KMS-11 (cell line): Measurements from ENCODE around the gene IQCE.

Experiments
- H2AFZ ChIP-seq: fragments of 200-600 bp; sonication (generic); 2 replicates; pipeline ENCODE4 v1.6.1; 2016; ENCODE audit warnings: antibody characterized with exemption, mixed run types, low read depth
- H3K27ac ChIP-seq: fragments of 200-600 bp; sonication (generic); 2 replicates; pipeline ENCODE4 v1.6.1; 2016; ENCODE audit warnings: mild to moderate bottlenecking, mixed run types
- H3K27me3 ChIP-seq: fragments of 200-600 bp; sonication (generic); 2 replicates; pipeline ENCODE4 v1.6.1; 2017; ENCODE audit warnings: mild to moderate bottlenecking, low read depth, mixed run types, moderate library complexity; ENCODE audit not compliant: insufficient read depth
- H3K36me3 ChIP-seq: fragments of 200-600 bp; sonication (generic); 2 replicates; pipeline ENCODE4 v1.6.1; 2017; ENCODE audit warnings: mild to moderate bottlenecking, mixed run types; ENCODE audit not compliant: insufficient read depth
- H3K4me1 ChIP-seq: fragments of 200-600 bp; sonication (generic); 2 replicates; pipeline ENCODE4 v1.6.1; 2016; ENCODE audit warnings: mild to moderate bottlenecking, low read depth, mixed run types; ENCODE audit not compliant: poor library complexity, severe bottlenecking
- H3K4me2 ChIP-seq: fragments of 200-600 bp; sonication (generic); 2 replicates; pipeline ENCODE4 v1.7.0; 2016; ENCODE audit warnings: mild to moderate bottlenecking, mixed run types
- H3K4me3 ChIP-seq: fragments of 200-600 bp; sonication (generic); IDR thresholded peaks from 2 replicates; pipeline ENCODE4 v1.6.1; 2017; ENCODE audit warnings: low read depth, low read length, mixed read lengths; ENCODE audit not compliant: insufficient read depth
- H3K79me2 ChIP-seq: fragments of 200-600 bp; sonication (generic); 2 replicates; pipeline ENCODE4 v1.6.1; 2016; ENCODE audit warnings: low read depth, mixed run types; ENCODE audit not compliant: insufficient read depth
- H3K9ac ChIP-seq: fragments of 200-600 bp; sonication (generic); 2 replicates; pipeline ENCODE4 v1.6.1; 2016; ENCODE audit warnings: mild to moderate bottlenecking, mixed run types
- H4K20me1 ChIP-seq: fragments of 200-600 bp; sonication (generic); 2 replicates; pipeline ENCODE4 v1.6.1; 2016; ENCODE audit warnings: mild to moderate bottlenecking, mixed run types; ENCODE audit not compliant: insufficient read depth
- CTCF ChIP-seq: fragments of 200-600 bp; sonication (generic); conservative IDR thresholded peaks from 2 replicates; pipeline ENCODE4 v1.6.1; 2017; ENCODE audit warnings: low read depth, mild to moderate bottlenecking, antibody characterized with exemption, low read length, moderate library complexity, mixed read lengths

Gene IQCE

GRCh38 chr7:2523461-2523936 is 35.3 kb upstream of the IQCE start:
- Histone ChIP-seq H3K27me3 (peaks cover 56% of the 10 kb centered on the region), H3K4me3 (no peak overlapping the region), H3K36me3 (no peaks in the 10 kb centered on the region), H3K4me2 (no peak overlapping the region), H3K4me1 (peaks cover 26% of the 10 kb centered on the region), H4K20me1 (no peaks in the 10 kb centered on the region), H2AFZ (no peak overlapping the region), H3K27ac (no peak overlapping the region), H3K79me2 (no peaks in the 10 kb centered on the region), H3K9ac (no peak overlapping the region)
- TF ChIP-seq CTCF, result no peak

GRCh38 chr7:2523941-2524807 is 34.6 kb upstream of the IQCE start:
- no peak overlapping the region for H3K4me3 ChIP-seq
- H3K27me3 ChIP-seq, result peaks cover 52% of the 10 kb centered on the region
- H3K9ac ChIP-seq, result no peak overlapping the region
- H2AFZ ChIP-seq, result no peak overlapping the region
- no peaks in the 10 kb centered on the region for H3K36me3 ChIP-seq
- no peak overlapping the region for H3K4me2 ChIP-seq
- H3K79me2 ChIP-seq, result no peaks in the 10 kb centered on the region
- no peak for TF ChIP-seq CTCF
- no peaks in the 10 kb centered on the region for H4K20me1 ChIP-seq
- H3K4me1 ChIP-seq, result peaks cover 20% of the 10 kb centered on the region
- H3K27ac ChIP-seq, result no peak overlapping the region

GRCh38 chr7:2524808-2525657 is 33.7 kb upstream of the IQCE start:
- Histone ChIP-seq H3K9ac (no peak overlapping the region), H3K27me3 (peaks cover 51% of the 10 kb centered on the region), H4K20me1 (no peaks in the 10 kb centered on the region), H3K4me1 (peaks cover 20% of the 10 kb centered on the region), H3K79me2 (no peaks in the 10 kb centered on the region), H3K27ac (no peak overlapping the region), H3K4me2 (no peak overlapping the region), H2AFZ (no peak overlapping the region), H3K4me3 (no peak overlapping the region), H3K36me3 (no peaks in the 10 kb centered on the region)
- TF ChIP-seq CTCF, result no peak

- H3K27ac ChIP-seq, result no peak overlapping the region
- no peak for TF ChIP-seq CTCF
- no peak overlapping the region for H2AFZ ChIP-seq
- H3K4me1 ChIP-seq, result peaks cover 13% of the 10 kb centered on the region
- no peaks in the 10 kb centered on the region for H3K79me2 ChIP-seq
- H3K9ac ChIP-seq, result no peak overlapping the region
- no peak overlapping the region for H3K4me3 ChIP-seq
- H3K27me3 ChIP-seq, result peaks cover 42% of the 10 kb centered on the region
- H4K20me1 ChIP-seq, result no peaks in the 10 kb centered on the region
- H3K36me3 ChIP-seq, result no peaks in the 10 kb centered on the region
- no peak overlapping the region for H3K4me2 ChIP-seq
These were observed 32.8 kb upstream of the IQCE start for GRCh38 chr7:2525658-2526630.
